A673 (cell line): ENCODE measurements around the gene ALAS2. TPM values are rescaled to one million over a fixed set of nuclear protein-coding genes. Genes with fewer than 3 reads are reported as not detected.
A peak's percentile ranks its signal among the peaks of the same experiment; 100 is the strongest.

Experiments used
- BruUV-seq: library from RNA; stranded (reverse); fragments of 400-500 nt; replicated peaks from 2 replicates; lab custom pipeline; 2021; lab: Mats Ljungman, UMichigan
- CTCF ChIA-PET: fragments of 300-600 bp; sonication (Branson Sonifier 250); formaldehyde crosslinking; loops from one replicate; lab custom pipeline; 2022; ENCODE audit warnings: antibody characterized with exemption; lab: Charles Lee
- POLR2A ChIA-PET: fragments of 300-600 bp; sonication (Branson Sonifier 250); formaldehyde crosslinking; loops from one replicate; lab custom pipeline; 2022; ENCODE audit warnings: antibody characterized with exemption; ENCODE audit not compliant: low non-redundant PET; lab: Charles Lee
- DNase-seq: peaks from one replicate; pipeline ENCODE4 v3.0.0-alpha.2; 2015; ENCODE audit warnings: low spot score
- H3K27ac ChIP-seq: fragments of 200-600 bp; sonication (generic); 2 replicates; pipeline ENCODE4 v1.5.1; 2016; ENCODE audit warnings: mixed run types, low read depth, mild to moderate bottlenecking, mixed read lengths, antibody characterized with exemption, low read length; ENCODE audit not compliant: poor library complexity, severe bottlenecking
- H3K27me3 ChIP-seq: fragments of 200-600 bp; sonication (generic); replicated peaks from 2 replicates; pipeline ENCODE4 v1.6.1; 2017; ENCODE audit warnings: mixed run types, low read depth, mild to moderate bottlenecking, mixed read lengths, antibody characterized with exemption, low read length; ENCODE audit not compliant: insufficient read depth, poor library complexity
- H3K36me3 ChIP-seq: fragments of 200-600 bp; sonication (generic); 2 replicates; pipeline ENCODE4 v1.6.1; 2016; ENCODE audit warnings: mixed run types, mild to moderate bottlenecking, mixed read lengths, antibody characterized with exemption, low read length; ENCODE audit not compliant: insufficient read depth, poor library complexity, severe bottlenecking
- H3K4me1 ChIP-seq: fragments of 200-600 bp; sonication (generic); 2 replicates; pipeline ENCODE4 v1.6.1; 2017; ENCODE audit warnings: mixed run types, mild to moderate bottlenecking, mixed read lengths, antibody characterized with exemption, low read length; ENCODE audit not compliant: insufficient read depth, poor library complexity, severe bottlenecking
- H3K4me3 ChIP-seq: fragments of 200-600 bp; sonication (generic); 2 replicates; pipeline ENCODE4 v1.5.1; 2016; ENCODE audit warnings: low read depth, mixed run types, mild to moderate bottlenecking, mixed read lengths, low read length; ENCODE audit not compliant: poor library complexity, severe bottlenecking
- H3K9me3 ChIP-seq: fragments of 200-600 bp; sonication (generic); 2 replicates; pipeline ENCODE4 v1.6.1; 2016; ENCODE audit warnings: mixed run types, low read depth, mild to moderate bottlenecking, mixed read lengths, antibody characterized with exemption, low read length; ENCODE audit not compliant: poor library complexity, severe bottlenecking
- CTCF ChIP-seq: fragments of 300-800, 200-600 bp; sonication (generic); conservative IDR thresholded peaks from 2 replicates; pipeline ENCODE4 v1.5.1; 2017; ENCODE audit warnings: low read depth, mild to moderate bottlenecking, antibody characterized with exemption, low read length, moderate library complexity, mixed read lengths
- EZH2 ChIP-seq: fragments of 200-600 bp; sonication (generic); IDR thresholded peaks from 2 replicates; pipeline ENCODE4 v1.6.1; 2017; ENCODE audit warnings: borderline replicate concordance, low read depth, mild to moderate bottlenecking, mixed read lengths, antibody characterized with exemption, low read length; ENCODE audit not compliant: poor library complexity, severe bottlenecking
- intact Hi-C: fragments of 100-400 bp; cut with micrococcal nuclease; formaldehyde crosslinking; loops from one replicate; pipeline ENCODE4 v1.10.0; 2022; ENCODE audit not compliant: unreplicated experiment
- total RNA-seq: library from RNA; stranded (reverse); gene quantifications from 2 replicates; pipeline ENCODE4 v1.2.3, GENCODE V29; 2021

The ALAS2 gene
- total RNA-seq, 1 experiment from 2014 or later = not detected

- no peaks in the 10 kb centered on the region for H3K9me3 ChIP-seq
- BruUV-seq = no TSS peak
- peak within 1 kb of the TSS; percentile 63 for H3K4me3 ChIP-seq
- H3K27me3 ChIP-seq = no peaks in the 10 kb centered on the region
- POLR2A ChIA-PET = no interaction called here
- no peak for TF ChIP-seq EZH2
- no peak for TF ChIP-seq CTCF
- H3K27ac ChIP-seq = peak within 1 kb of the TSS; percentile 82
- peaks cover 6% of the 10 kb centered on the region for H3K36me3 ChIP-seq
- CTCF ChIA-PET = interaction anchor here (1.0 kb wide), 1 partner anchor 79 kb away, joined by 3 read pairs; no protein-coding TSS in a partner anchor
- intact Hi-C loops = no loop called here
- peak; percentile 93 for DNase-seq
- no peaks in the 10 kb centered on the region for H3K4me1 ChIP-seq
These were observed 30.8 kb downstream of the ALAS2 start, which contains the start of gene APEX2 for GRCh38 chrX:54999717-55000598. APEX2 (plus strand) TSS chrX:55000363; CDS start chrX:55000423, 60 bp downstream.

GRCh38 chrX:54995621-54996020 is 35.2 kb downstream of the ALAS2 start:
- H3K36me3 ChIP-seq = no peaks in the 10 kb centered on the region
- intact Hi-C loops = no loop called here
- DNase-seq = no peak
- BruUV-seq = no TSS peak
- POLR2A ChIA-PET = no interaction called here
- H3K9me3 ChIP-seq = no peaks in the 10 kb centered on the region
- H3K4me1 ChIP-seq = no peaks in the 10 kb centered on the region
- no peak overlapping the region for H3K27ac ChIP-seq
- TF ChIP-seq CTCF (no peak), EZH2 (no peak)
- CTCF ChIA-PET = no interaction called here
- H3K4me3 ChIP-seq = no peak overlapping the region
- no peaks in the 10 kb centered on the region for H3K27me3 ChIP-seq

- BruUV-seq = no TSS peak
- intact Hi-C loops = no loop called here
These were observed 36.0 kb downstream of the ALAS2 start for GRCh38 chrX:54994668-54995351.

More at GRCh38 chrX:54994668-54995351, 36.0 kb downstream of the ALAS2 start:
- no peak for TF ChIP-seq CTCF
- no peak for TF ChIP-seq EZH2
- no peaks in the 10 kb centered on the region for H3K27me3 ChIP-seq
- CTCF ChIA-PET = no interaction called here
- no peaks in the 10 kb centered on the region for H3K9me3 ChIP-seq
- no peak overlapping the region for H3K27ac ChIP-seq
- H3K36me3 ChIP-seq = no peaks in the 10 kb centered on the region
- no peaks in the 10 kb centered on the region for H3K4me1 ChIP-seq
- no peak overlapping the region for H3K4me3 ChIP-seq
- POLR2A ChIA-PET = no interaction called here
- DNase-seq = no peak
